ENCODE results near the gene MAP4K5. TPM values are rescaled to one million over a fixed set of nuclear protein-coding genes. Genes with fewer than 3 reads are reported as not detected.

Gene MAP4K5
- total and polyA plus RNA-seq, 2 of the 4 experiments (the other 2 are of a cell fraction), result 33.1 to 46.1 TPM

- H3K79me1 ChIP-seq (ENCODE audit: low read depth in 1 of 2, low read length in 2 of 2), result peaks cover 2 to 7% of the 10 kb centered on the region in 2 experiments; a peak in 1 of 4 replicates
- peak within 1 kb of the TSS; percentile 66 for H4K5ac ChIP-seq (ENCODE audit: low read depth, low read length)
- POLR2A ChIA-PET (ENCODE audit: unreplicated experiment), result interaction anchor here (0.5 to 0.6 kb wide), 2 partner anchors 213 to 248 kb away, joined by 3 read pairs; partner anchors contain the start of genes DMAC2L and L2HGDH
- H2BK20ac ChIP-seq (ENCODE audit: low read depth, low read length), result no peak within 1 kb of the TSS; the same call in 1 of the 2 replicates
- peak within 1 kb of the TSS; percentile 81 for H3K27ac ChIP-seq (ENCODE audit: insufficient read depth, low read length)
- H4K8ac ChIP-seq (ENCODE audit: low read depth in 2 of 2, low read length in 2 of 2), result peak within 1 kb of the TSS; percentile 71 to 85; a peak in 3 of 4 replicates
- 0% methylated on average over 8 of the region's 66 CpGs; no CpG with 5 or more reads in 1 of the 2 experiments for WGBS, 2 experiments (ENCODE audit: extremely low coverage in 2 of 2, insufficient read length in 1 of 2)
- dilution Hi-C loops (cut with HindIII; ENCODE audit: low sequenced_read_pairs, unreplicated experiment), result no loop called here
- no peaks in the 10 kb centered on the region for H3K9me1 ChIP-seq (ENCODE audit: insufficient read depth, low read length)
- H2AK9ac ChIP-seq (replicated peaks; ENCODE audit: low read depth, low read length, poor library complexity), result peak within 1 kb of the TSS; percentile 89
- peak within 1 kb of the TSS; percentile 12; the same call in 1 of the 2 replicates for H2BK120ac ChIP-seq (ENCODE audit: low read depth, low read length)
- H3K4me2 ChIP-seq (ENCODE audit: low read depth, low read length), result peak within 1 kb of the TSS; percentile 88
- no TSS peak for BruUV-seq (replicated peaks)
- H3K4me3 ChIP-seq (ENCODE audit: insufficient read depth, low read depth, low read length), result peak within 1 kb of the TSS; percentile 92
- 0 out of 2 replicates have a peak, but pooled peaks have one; percentile 5 for TF ChIP-seq POLR2A (IDR thresholded peaks at IDR 0.05; ENCODE audit: low read depth, low read length)
- peak; percentile 64; the same call in 1 of the 2 replicates for TF ChIP-seq MAZ (IDR thresholded peaks at IDR 0.05; ENCODE audit: borderline replicate concordance, low read depth, low read length)
- peak; percentile 74; the same call in 1 of the 2 replicates for TF ChIP-seq MXI1 (IDR thresholded peaks at IDR 0.05; ENCODE audit: borderline replicate concordance, low read depth, low read length)
- TF ChIP-seq SMC3 (IDR thresholded peaks at IDR 0.05; ENCODE audit: low read depth, low read length), result no peak
- TF ChIP-seq, protein P1, sequence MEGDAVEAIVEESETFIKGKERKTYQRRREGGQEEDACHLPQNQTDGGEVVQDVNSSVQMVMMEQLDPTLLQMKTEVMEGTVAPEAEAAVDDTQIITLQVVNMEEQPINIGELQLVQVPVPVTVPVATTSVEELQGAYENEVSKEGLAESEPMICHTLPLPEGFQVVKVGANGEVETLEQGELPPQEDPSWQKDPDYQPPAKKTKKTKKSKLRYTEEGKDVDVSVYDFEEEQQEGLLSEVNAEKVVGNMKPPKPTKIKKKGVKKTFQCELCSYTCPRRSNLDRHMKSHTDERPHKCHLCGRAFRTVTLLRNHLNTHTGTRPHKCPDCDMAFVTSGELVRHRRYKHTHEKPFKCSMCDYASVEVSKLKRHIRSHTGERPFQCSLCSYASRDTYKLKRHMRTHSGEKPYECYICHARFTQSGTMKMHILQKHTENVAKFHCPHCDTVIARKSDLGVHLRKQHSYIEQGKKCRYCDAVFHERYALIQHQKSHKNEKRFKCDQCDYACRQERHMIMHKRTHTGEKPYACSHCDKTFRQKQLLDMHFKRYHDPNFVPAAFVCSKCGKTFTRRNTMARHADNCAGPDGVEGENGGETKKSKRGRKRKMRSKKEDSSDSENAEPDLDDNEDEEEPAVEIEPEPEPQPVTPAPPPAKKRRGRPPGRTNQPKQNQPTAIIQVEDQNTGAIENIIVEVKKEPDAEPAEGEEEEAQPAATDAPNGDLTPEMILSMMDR (conservative IDR thresholded peaks at IDR 0.05; ENCODE audit: low read depth, low read length), result no peak
- H3K18ac ChIP-seq (ENCODE audit: low read depth, low read length), result peak within 1 kb of the TSS; percentile 40; the same call in 1 of the 2 replicates
- DNase-seq (peak; percentile 74), ATAC-seq (ENCODE audit: low read depth) (peak; percentile 91)
- in situ Hi-C loops (cut with MboI; ENCODE audit: low sequenced_read_pairs), result no loop called here
- H2BK5ac ChIP-seq (ENCODE audit: low read depth, low read length, poor library complexity, severe bottlenecking), result peak within 1 kb of the TSS; percentile 62
- intact Hi-C loops (cut with micrococcal nuclease), result no loop called here
- H3K23ac ChIP-seq (ENCODE audit: low read depth, low read length), result peak within 1 kb of the TSS; percentile 89
- peak within 1 kb of the TSS; percentile 87 for H3K9ac ChIP-seq (ENCODE audit: low read depth, low read length)
- CTCF ChIA-PET, result interaction anchor here (1.7 kb wide), 1 partner anchor 17 kb away, joined by 4 read pairs; no protein-coding TSS in a partner anchor
- H3K56ac ChIP-seq (ENCODE audit: extremely low read depth, insufficient read depth, low read length), result peak within 1 kb of the TSS; percentile 72; the same call in 1 of the 2 replicates
- peak within 1 kb of the TSS; percentile 70; the same call in 1 of the 3 replicates for H2BK15ac ChIP-seq (ENCODE audit: low read depth, low read length)
- H3K4me1 ChIP-seq (ENCODE audit: control insufficient read depth, insufficient read depth, low read length), result no peaks in the 10 kb centered on the region
- 0 out of 2 replicates have a peak within 1 kb of the TSS, but pooled peaks have one; percentile 15 for H2AK5ac ChIP-seq (ENCODE audit: low read depth, low read length)
- H3K9me3 ChIP-seq (ENCODE audit: control insufficient read depth, insufficient read depth, low read length), result no peaks in the 10 kb centered on the region
- no peaks in the 10 kb centered on the region for H4K20me1 ChIP-seq (ENCODE audit: insufficient read depth, low read length)
- H3K4ac ChIP-seq (ENCODE audit: low read depth, low read length), result peak within 1 kb of the TSS; percentile 55
- H3K27me3 ChIP-seq (ENCODE audit: control insufficient read depth, insufficient read depth, low read length), result no peaks in the 10 kb centered on the region
- no peaks in the 10 kb centered on the region for H3K36me3 ChIP-seq (ENCODE audit: control insufficient read depth, insufficient read depth, low read length)
- H4K91ac ChIP-seq (ENCODE audit: insufficient read depth, low read depth, low read length), result peak within 1 kb of the TSS; percentile 37; the same call in 1 of the 2 replicates
- H3K14ac ChIP-seq (replicated peaks; ENCODE audit: low read depth, low read length), result peak within 1 kb of the TSS; percentile 62
- H2AFZ ChIP-seq (replicated peaks; ENCODE audit: low read length, poor library complexity), result peak within 1 kb of the TSS; percentile 90
Observed at GRCh38 chr14:50559990-50560930, 27.9 kb upstream of the MAP4K5 start, which contains the start of gene ATL1. Gene ATL1, plus strand, starts transcription at chr14:50560145. Its CDS starts 121 bp downstream, at chr14:50560266.

Measured in IMR-90 (cell line).